ENCODE data around the gene TMEM250.

TMEM250 gene

DNA sequence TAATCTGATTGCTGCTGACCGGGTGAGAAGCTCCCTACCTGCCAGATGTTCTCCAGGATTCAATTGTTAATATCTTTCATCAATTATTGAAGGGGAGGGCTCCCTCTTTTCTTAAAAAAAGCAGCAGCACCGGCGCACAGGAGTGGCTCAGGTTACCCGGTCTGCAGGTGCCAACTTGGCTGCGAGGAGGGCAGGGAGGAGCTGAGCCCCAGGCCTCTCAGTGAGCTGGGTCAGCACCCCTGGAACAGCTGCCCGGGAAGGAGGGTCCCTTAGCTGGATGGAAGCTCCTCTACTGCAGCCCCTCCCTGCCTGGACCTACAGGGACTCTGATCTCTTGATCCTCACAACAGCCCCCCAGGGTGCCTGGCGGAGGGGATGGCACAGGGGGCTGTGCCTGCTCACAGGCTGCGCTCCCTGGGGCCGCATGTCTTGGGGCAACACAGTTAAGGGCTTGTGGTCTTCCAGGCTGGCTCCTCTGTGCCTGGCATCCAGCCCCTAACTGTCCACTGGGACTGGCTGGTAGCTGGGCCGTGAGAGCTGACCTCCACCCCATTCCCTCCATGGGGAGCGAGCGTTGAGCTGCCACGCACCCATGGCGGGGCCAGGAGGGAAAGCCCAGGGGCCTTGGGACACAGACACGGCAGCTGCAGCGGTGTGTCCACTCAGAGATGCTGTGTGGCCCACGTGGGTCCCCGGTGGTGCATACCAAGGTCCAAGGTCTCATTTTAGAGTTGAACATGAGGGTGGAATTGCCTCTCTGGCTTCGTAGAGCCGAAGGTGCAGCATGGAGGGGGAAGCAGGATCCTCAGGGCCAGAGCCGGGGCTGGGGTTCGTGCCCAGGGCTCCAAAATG, 28.6 kb upstream of the TMEM250 start:
- DNase-seq = no peak

DNA sequence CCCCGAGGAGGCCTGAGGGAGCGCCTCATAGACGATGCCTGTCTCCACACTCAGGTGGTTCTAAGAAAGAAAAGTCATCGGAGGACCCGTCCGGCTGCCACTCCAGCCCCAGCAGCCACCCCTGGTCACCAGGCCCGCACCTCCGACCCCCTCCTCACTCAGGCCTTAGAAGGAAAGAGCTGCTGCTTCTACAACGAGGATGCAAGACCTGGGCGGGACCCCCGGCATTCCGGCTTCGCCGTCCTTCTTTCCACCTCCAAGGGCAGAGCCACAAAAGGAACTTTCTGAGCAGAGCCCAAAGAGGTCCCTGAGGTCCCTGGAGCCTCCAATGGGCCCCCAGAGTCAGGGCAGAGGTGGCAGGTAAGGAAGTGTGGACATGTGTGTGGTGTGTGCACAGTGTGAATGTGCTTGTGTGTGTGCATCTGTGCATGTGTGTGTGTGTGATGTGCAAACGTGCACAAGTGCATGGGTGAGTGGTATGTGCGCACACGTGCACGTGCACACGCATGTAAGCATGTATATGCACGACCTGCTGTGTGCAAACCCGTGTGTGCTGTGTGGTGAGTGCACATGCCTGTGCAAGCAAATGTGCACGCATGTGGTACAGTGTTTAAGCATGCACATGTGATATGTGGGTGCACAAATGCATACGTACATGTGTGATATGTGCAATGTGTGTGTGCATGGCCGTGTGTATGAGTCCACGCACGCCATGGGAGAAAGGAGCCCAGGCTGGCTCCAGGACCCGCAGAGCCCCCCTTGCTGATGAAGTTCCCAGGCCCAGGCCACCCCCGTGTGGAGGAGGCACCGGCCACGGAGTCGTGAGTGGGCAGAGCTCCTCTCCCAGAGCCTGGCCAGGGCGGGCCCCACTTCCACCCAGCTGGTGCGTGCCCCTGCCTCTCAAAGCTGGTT, 27.7 kb upstream of the TMEM250 start:
- no peak for DNase-seq

DNA sequence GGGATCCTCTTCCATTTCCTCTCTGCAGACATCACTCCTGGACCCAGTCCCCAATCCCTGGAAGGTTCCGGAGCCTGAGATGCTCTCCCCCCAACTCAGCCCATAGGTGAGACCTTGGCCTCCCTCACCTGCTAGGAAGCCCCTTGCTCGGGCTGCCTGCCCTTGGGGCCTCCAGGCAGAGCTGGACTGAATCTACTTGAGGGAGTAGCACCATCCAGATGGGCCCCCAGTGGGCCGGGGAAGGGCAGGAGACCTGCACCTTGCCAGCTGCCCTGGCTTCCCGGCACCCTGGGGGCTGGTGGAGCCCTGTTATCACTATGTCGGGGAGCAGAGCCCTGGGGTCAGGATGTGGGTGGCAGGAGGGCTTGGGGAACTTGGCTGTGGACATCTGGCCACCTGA, 26.9 kb upstream of the TMEM250 start:
- no peak for DNase-seq

DNA sequence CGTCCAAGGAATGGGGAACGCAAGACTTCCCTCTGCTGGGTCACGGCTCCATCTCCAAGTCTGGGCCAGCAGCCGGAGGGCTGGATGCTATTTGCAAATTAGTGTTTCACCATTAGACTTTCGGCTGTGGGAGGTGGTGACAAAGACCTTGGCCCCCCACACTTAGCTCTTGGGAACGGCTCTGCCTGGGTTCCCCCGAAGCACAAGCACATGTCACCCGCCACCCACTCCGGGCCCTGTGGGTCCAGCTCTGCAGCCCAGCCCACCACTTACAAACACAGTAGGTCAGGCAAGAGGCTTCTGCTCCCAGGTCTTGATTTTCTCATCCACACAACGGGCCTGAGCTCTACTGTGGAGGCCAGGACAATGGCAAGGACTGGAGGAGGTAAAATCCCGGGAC, 25.8 kb upstream of the TMEM250 start:
- DNase-seq = no peak

DNA sequence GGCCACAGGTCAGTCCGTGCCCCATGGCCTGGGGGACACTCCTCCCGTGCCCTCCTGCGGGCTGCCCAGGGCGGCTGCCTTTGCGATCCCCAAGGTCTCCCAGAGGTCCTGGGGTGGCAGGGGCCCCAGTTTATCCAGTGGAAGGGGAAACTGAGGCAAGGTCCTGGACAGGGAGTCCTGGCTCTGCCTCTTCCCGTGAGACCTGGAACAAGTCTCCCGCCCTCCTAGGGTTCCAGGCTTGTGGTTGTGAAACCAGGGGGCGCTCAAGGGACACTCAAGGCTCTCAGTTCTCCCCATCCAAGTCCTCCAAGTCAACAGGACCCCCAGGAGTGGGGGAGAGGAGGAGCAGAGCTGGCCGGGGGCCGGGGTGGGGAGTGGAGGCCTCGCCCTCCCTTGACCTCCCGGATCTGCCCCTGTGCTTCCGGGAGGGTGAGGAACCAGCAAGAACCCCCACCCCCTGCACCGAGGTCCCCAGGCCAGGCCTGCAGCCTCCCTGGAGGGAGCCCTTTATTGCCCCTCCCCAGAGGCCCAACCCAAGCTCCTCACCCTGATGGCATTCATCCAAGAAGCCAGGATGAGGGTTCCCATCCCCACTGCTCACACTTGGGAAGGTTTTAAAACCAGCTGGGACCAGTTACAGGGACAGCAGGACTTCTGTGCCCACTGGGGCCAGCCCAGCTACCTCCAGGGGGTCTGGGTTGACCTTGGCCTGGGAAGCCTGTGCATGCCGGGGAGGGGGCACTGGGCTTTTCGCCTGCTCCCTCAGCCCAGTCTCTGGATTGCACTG, 24.7 kb upstream of the TMEM250 start:
- DNase-seq = no peak

DNA sequence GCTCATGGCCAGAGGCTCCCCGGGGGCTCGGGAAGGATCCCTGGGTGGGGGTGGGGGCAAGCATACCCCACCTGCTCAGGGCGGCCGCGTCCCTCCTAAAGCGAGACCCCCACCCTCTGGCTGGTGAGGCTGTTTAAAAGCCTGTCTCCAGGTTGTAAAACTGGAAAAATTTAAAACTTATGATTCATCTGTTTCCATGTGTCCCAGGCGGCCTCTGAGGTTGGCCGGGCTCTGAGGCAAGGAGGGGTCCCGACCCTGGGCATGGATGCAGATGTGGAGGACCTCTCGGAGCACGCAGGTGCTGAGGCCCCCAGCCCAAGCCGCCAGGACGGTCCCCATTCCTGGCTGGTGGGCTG, 24.2 kb upstream of the TMEM250 start:
- no peak for DNase-seq

DNA sequence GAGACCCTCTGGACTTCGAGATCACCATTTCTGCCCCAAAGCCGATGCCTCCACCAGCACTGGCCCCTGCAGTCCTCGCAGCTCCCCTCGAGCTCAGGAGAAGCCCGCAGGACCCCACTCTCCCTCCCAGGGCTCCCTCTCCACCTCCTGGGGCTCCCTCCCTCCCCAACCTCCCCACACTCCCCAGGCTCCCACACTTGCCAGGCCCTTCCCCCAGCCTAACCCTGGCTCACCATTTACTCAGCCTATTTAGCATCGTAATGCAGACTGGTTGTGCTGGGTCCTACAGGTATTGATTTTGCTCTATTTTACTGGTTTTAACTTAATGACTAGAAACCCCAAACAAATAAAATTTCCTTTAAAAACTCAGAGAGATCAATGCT, 23.7 kb upstream of the TMEM250 start:
- no peak for DNase-seq

DNA sequence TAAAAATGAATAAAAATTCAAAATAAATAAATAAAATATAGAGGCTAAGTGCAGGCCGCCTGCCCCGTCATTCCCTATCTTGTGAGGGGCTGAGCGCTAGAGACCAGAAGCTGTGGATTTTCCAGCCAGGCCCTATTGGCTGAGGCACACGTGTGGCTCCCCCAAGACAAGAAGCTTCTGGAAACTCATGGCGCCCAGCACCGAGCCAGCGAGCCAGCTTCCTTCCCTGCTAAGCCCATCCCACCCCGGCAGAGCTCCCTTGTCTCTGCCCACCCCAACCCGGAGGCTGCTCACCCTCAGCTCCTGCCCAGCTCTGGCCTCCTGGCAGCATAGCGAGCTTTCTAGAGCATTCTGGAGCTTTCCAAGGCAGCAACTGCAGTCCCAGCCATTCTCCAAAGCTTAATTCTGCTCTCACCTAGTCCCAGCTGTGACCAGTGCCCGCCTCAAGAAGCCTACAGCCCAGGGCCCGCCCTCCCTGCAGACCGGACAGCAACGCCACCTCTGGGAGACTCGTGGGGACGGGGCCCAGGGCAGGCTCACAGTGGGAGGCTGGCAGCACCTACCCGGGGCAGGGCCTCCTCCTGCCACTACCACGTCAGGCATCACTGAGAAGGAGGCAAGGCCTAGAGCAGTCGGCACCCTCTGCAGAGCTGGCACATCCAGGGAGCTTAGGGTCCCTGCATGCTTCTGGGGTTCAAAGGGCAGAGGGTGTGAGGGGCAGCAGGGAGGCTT, 23.2 kb upstream of the TMEM250 start:
- no peak for DNase-seq

DNA sequence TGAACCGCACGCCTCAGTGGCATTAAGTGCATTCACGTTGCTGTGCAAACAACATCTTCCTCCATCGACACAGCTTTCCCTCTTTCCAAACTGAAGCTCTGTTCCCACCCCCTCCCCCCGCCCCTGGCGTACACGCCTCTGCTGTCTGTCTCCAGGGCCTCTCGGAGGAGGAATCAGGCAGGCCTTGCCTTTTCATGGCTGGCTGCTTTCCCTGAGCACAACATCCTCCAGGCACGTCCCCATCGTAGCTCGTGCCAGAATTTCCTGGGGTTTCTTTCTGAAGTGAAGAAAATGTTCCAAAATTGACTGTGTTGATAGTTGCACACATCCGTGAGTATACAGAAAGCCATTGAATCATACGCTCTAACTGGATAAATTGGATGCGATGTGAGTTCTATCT, 22.3 kb upstream of the TMEM250 start:
- DNase-seq = no peak

DNA sequence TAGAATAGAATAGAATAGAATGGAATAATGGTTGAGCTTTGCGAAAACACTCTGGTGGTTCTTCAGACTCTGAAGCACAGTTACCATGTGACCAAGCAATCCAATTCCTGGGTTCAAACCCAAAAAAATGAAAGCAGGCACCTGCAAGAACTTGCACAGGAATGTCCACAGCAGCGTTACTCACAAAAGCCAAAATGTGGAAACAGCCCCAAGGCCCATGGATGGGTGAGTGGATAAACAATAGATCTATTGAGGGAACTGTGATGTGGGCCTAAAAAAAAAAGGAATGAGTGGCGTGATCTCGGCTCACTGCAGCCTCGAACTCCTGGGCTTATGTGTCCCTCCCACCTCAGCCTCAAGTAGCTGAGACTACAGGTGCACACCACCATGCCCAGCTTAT, 21.4 kb upstream of the TMEM250 start:
- no peak for DNase-seq

DNA sequence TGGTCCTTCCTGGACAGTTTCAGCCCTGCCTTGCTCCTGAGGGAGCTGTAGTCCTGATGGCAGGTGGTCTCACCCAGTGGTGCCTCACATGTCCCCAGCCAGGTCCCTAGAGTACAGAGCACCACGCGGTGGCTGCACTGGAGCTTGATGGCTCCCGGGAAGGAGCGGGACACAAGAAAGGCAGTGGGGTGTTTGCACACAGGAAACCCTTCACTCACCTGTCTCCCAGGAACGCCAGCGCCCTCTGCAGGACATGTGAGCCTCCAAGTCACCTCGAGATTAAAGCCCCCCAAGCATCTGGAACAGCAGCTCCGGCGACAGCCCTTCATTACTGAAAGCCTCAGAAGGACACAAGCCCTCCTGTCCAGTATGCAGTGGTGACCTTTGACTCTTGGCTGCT, 19.9 kb upstream of the TMEM250 start:
- peak; percentile 54 to 58 for DNase-seq

DNA sequence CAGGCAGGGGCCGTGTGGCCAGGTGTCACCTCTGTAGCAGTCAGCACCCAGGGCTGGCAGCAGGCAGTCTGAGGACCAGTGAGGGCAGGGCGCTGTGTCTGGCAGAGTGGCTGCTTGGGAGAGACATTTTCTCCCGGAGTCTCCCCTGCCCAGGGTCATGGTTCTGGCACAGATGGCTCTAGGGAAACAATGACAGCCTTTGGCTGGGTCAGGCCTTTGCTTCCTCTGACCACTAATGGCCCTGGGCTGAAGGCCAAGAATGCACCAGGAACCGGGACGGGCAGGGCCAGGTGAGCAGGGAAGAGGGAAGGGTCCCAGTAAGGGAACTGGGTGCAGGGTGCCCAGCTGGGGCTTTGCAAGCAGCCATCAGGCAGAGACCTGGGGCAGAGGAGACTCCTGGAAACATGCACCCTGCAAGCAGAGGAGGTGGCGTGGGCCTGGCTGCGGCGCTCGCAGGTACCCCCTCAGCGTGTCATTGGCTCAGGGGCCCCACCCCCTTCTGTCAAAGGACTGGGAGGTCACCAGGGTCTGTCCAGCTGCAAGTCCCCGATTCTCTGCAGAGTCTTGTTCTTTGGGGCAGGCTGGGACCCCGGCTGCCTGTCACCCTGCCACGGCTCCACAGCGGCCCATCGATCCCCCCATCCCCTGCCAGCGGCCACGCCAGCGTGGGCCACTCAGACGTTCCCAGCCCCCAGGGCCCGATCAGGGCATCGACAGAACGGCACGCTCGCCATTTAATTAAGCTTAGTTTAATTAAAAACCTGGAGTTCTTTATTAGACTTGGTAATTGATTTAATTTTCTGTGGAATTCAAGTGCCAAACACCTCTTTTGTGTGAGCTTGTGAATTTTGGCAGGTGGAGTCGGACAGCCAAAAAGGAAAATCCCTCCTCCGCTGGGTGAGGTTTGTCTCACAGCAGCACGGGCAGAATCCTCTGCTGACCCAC, 18.9 kb upstream of the TMEM250 start:
- no peak for DNase-seq

DNA sequence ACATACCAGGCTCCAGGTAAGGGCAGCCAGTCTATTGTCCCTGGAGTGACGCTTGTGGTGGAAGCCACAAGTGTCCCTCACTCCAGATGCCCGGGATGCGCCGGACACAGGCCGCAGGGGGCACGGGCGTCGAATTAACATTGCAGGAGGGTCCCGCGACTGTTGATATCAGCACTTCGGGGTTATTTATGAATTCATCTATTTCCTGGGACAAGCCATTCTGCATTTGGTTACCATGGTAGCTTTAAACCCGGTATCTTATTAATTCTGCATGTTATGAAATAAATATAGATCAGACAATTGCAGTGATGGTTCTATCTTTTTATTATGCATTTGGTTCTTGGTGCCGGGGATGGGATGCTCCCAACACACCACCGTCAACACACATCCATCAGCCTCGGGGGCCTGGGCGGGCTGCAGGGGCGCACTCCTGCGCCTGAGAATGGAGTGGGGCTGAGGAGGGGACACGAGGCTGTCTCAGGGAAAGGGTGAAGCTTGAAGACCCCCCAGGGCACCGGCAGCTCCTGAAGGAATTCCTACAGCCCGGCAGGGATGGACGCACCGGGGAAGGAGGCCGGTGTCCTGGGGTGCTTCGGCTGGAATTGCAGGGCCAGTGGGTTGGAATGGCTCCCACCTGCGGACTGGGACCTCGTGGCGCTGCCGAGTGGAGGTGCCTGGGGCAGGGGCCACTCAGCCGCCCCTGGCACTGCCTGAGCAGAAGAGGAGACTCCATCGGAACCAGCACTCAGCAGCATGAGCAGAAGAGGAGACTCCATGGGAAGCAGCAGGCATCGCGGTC, 17.7 kb upstream of the TMEM250 start:
- no peak for DNase-seq

DNA sequence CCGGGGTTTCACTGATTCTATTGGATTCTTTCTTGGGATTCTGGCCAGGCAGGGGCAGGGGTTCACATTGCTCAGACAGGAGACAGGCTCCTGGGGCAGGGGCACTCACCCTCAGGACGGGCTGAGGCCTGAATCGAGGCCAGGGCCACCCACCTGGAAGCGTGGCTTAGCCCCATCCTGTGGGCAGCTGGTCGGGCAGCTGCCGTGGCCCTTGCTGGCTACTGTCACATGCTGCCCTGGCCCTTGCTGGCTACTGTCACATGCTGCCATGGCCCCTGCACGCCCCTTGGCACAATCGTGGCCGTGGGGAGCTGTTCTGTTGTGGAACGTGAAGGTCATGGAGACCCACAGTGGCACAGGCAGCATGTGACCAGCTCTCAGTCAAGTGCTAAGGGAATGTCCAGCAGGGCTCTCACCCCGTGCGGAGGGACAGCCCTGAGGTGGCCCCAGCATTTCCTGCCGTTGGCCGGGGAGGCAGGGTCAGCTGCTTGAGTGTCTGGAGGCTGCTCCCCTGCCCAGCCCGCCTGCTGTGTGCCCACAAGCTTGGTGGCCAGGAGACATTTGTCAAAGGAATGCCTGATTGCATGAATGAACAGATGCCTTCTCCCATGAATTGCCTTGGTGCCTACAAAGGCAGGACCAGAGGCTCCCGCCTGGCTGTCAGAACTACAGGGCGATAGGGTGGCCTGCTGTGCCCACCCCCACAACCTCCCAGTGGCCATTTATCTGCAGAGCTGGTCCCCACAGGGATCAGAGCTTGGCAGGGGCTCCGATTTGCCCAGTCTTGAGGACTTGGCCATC, 16.9 kb upstream of the TMEM250 start:
- no peak for DNase-seq

DNA sequence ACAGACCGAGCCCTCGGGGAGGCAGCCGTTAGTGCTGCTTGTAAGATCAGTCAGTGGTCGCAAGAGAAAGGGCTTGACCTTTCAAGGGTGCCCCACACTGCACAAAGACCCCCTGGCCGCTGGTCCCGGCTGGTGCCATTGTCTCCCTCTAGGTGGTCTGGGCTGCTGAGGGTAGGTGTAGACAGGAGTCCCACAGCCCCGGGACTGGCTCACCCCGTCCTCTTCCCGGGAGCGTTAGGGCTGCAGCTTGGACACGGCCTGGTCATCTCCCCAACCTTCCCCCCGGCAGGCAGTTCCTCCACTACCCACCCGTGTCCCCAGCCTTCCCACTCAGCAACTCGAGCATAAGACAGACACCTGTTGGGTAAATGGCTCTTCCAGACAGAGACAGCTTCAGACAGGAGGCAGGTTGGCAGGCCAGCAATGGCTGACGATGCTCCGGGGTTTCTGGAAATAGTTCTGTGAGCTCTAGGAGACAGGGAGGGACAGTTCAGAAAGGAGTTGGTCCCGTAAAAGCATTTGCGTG, 15.3 kb upstream of the TMEM250 start:
- DNase-seq = no peak

DNA sequence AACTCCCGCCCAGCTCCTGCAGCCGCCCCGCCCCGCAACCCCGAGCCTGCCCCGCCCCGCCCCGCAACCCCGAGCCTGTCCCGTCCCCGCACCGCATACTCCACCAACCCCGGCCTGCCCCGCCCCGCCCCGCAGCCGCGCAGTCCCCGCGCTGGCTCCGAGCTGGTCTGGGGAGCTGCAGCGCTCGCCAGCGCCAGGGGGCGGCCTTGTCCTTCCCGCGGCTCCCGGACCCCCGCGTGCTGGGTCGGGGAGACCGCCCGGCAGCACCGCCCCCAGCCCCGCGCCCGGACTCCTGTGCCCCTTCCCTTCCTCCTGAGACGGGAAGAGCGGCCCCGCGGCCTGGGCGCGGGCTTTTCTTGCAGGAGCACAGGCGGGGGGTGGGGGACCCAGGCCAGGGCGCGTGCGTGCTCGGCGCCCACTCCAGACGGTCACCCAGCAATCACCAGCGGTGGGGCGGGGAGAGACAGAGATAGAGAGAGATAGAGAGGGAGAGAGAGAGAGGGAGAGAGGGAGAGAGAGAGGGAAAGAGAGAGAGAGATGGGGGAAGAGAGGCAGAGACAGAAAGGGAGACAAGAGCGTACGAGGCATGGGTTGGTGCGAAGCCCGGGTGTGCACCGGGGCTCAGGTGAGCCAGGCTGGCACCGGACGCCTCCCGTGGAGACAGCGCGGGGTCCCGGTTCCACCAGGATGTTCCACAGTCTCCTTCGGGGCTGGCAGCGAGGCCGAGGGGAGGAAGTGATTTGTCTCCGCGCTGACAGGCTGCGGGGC, 14.7 kb upstream of the TMEM250 start:
- DNase-seq = peak; percentile 38 to 45

DNA sequence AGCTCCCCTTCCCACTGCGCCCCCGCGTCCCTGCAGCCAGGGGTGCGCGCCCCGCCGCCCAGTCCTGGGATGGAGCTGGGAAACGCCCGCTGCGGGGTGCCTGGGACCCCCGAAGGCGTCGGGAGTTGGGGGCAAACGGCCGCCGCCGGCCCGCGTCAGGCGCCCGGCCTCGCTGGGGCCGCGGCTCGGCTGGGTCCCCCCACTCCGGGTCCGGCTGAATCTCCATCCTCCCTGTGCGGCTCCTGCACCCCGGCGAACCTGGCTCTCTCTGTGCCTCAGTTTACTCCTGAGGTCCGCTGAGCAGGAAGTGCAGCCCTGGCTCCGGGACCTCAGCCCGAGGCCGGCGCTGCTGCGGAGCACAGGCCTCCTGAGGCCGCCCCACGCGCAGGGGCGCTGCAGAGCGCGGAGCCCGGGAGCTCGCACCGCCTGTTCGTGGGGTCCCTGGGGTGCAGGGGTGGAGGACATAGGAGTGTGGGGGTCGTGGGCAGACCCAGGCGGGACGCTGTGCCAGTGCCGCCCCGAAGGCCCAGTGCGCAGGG, 13.9 kb upstream of the TMEM250 start:
- no peak for DNase-seq
